ENCODE measurements around the gene SALL3. TPM values are rescaled to one million over a fixed set of nuclear protein-coding genes. Genes with fewer than 3 reads are reported as not detected.

SALL3 gene
- total and polyA plus RNA-seq, 2 donors (not counting 3 experiments of a cell fraction or from before 2014, with no cell fraction given), result not detected

DNA sequence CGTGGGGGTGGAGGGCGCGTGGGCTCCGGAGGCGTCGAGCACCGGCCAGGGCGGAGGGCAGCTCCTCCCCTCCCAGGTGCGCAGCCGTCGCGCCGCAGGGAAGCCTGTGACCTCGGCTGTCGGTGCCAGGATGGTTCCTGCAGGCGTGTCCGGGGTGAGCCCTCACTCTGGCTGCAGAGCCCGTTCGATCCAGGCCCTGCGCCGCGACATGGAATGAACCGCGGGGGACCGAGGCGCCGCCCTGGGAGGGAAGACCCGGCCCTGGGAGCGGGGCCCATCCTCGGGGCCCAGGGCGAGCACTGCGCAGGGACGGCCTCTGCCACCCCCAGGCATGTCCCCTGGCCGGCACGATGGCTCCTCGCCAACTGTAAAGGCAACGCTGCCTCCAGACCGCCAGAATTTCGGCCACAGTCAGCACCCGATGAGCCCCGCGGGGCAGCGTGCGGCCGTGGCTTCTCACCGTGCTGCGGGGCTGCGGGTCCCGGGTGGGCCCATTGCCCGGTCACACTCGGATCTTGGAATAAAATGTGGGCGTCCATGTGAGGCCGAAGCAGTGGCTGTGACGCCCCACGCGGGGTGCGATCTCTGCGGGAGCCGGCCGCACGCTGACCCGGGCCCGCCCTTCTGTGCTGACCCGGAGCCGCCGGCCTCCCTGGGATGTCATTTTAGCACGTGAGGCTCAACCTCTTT, 26.6 kb downstream of the SALL3 start:
- CTCF ChIA-PET, result no interaction called here
- no peak overlapping the region for H3K9ac ChIP-seq (replicated peaks; ENCODE audit: extremely low read depth, insufficient read depth, low read length)

More for the DNA sequence above, 26.6 kb downstream of the SALL3 start:
- Histone ChIP-seq H4K20me1 (replicated peaks; ENCODE audit: control insufficient read depth, extremely low read depth, insufficient read depth, low read length) (no peaks in the 10 kb centered on the region), H2AFZ (ENCODE audit: low read depth, low read length) (no peak overlapping the region), H3K4me1 (ENCODE audit: control insufficient read depth, extremely low read depth, insufficient read depth, low read length) (no peaks in the 10 kb centered on the region), H3K27ac (ENCODE audit: insufficient read depth, low read depth, low read length) (no peak overlapping the region), H3K4me2 (ENCODE audit: insufficient read depth, low read length) (no peak overlapping the region), H3K4me3 (replicated peaks in 1 of 3; ENCODE audit: insufficient read depth in 1 of 3, low read depth in 1 of 3, low read length in 3 of 3) (no peak overlapping the region), H3K27me3 (ENCODE audit: control insufficient read depth in 2 of 2, insufficient read depth in 2 of 2, low read length in 2 of 2) (no peaks in the 10 kb centered on the region), H3K9me1 (replicated peaks; ENCODE audit: control insufficient read depth, extremely low read depth, insufficient read depth, low read length) (no peaks in the 10 kb centered on the region), H3K9me3 (replicated peaks; ENCODE audit: control insufficient read depth, insufficient read depth, low read length) (no peaks in the 10 kb centered on the region), H3K79me2 (ENCODE audit: control insufficient read depth, insufficient read depth, low read length) (no peaks in the 10 kb centered on the region), H3K36me3 (ENCODE audit: control insufficient read depth in 2 of 2, extremely low read depth in 1 of 2, insufficient read depth in 2 of 2, low read length in 2 of 2) (no peaks in the 10 kb centered on the region)
- intact Hi-C loops (cut with micrococcal nuclease), result no loop called here
- TF ChIP-seq, protein P1, sequence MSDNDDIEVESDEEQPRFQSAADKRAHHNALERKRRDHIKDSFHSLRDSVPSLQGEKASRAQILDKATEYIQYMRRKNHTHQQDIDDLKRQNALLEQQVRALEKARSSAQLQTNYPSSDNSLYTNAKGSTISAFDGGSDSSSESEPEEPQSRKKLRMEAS (IDR thresholded peaks at IDR 0.05; ENCODE audit: insufficient read depth, insufficient read length), result no peak
- no peak for TF ChIP-seq POLR2AphosphoS5 (IDR thresholded peaks at IDR 0.05; ENCODE audit: insufficient read depth, low read depth, low read length)
- no peak for TF ChIP-seq MYC (IDR thresholded peaks at IDR 0.05; ENCODE audit: low read depth, low read length)
- TF ChIP-seq JUN (IDR thresholded peaks at IDR 0.05; ENCODE audit: borderline replicate concordance, insufficient read depth, insufficient read length, low read depth), result no peak
- TF ChIP-seq POLR2A (IDR thresholded peaks at IDR 0.05; ENCODE audit: low read depth, low read length), result no peak
- TF ChIP-seq EZH2 (IDR thresholded peaks at IDR 0.05; ENCODE audit: borderline replicate concordance, low read depth, low read length, severe bottlenecking), result no peak
- TF ChIP-seq, protein P2, sequence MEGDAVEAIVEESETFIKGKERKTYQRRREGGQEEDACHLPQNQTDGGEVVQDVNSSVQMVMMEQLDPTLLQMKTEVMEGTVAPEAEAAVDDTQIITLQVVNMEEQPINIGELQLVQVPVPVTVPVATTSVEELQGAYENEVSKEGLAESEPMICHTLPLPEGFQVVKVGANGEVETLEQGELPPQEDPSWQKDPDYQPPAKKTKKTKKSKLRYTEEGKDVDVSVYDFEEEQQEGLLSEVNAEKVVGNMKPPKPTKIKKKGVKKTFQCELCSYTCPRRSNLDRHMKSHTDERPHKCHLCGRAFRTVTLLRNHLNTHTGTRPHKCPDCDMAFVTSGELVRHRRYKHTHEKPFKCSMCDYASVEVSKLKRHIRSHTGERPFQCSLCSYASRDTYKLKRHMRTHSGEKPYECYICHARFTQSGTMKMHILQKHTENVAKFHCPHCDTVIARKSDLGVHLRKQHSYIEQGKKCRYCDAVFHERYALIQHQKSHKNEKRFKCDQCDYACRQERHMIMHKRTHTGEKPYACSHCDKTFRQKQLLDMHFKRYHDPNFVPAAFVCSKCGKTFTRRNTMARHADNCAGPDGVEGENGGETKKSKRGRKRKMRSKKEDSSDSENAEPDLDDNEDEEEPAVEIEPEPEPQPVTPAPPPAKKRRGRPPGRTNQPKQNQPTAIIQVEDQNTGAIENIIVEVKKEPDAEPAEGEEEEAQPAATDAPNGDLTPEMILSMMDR (IDR thresholded peaks at IDR 0.05; ENCODE audit: extremely low read depth in 1 of 2, insufficient read depth in 1 of 2, low read depth in 1 of 2, low read length in 2 of 2), result no peak
- TF ChIP-seq FOS (IDR thresholded peaks at IDR 0.05; ENCODE audit: borderline replicate concordance, insufficient read depth, low read length), result no peak
- no peak for TF ChIP-seq GATA2 (IDR thresholded peaks at IDR 0.05; ENCODE audit: insufficient read depth, insufficient read length, low read depth, low read length)
- no TSS peak for BruUV-seq (replicated peaks)
- POLR2A ChIA-PET, result no interaction called here
- FAIRE-seq (no peak), DNase-seq (ENCODE audit: low read depth, low spot score) (no peak)
- dilution Hi-C loops (cut with MboI; ENCODE audit: extremely low pct_ligation_motif_present, low sequenced_read_pairs), result no loop called here

All from endothelial cell of umbilical vein (primary cell).